H9 (cell line): Measurements from ENCODE around the gene SLC12A6. TPM values are rescaled to one million over a fixed set of nuclear protein-coding genes. Genes with fewer than 3 reads are reported as not detected.

Experiments used
- DNase-seq: peaks from one replicate; pipeline ENCODE4 v3.0.0-alpha.2; 2017
- H2AFZ ChIP-seq: one replicate; pipeline ENCODE4 v1.6.1; 2013; ENCODE audit warnings: mild to moderate bottlenecking, low read length, control low read depth, moderate library complexity
- H2AK5ac ChIP-seq: 2 replicates; pipeline ENCODE4 v1.6.1; 2013; ENCODE audit warnings: low read length, control low read depth, mixed read lengths; ENCODE audit not compliant: insufficient read length
- H2BK120ac ChIP-seq: one replicate; pipeline ENCODE4 v1.6.1; 2013; ENCODE audit warnings: low read depth, mild to moderate bottlenecking, low read length, control low read depth, inconsistent platforms; ENCODE audit not compliant: poor library complexity, severe bottlenecking
- H2BK12ac ChIP-seq: 2 replicates; pipeline ENCODE4 v1.6.1; 2013; ENCODE audit warnings: low read length, control low read depth, mixed read lengths, low read depth; ENCODE audit not compliant: insufficient read length
- H2BK15ac ChIP-seq: 2 replicates; pipeline ENCODE4 v1.6.1; 2013; ENCODE audit warnings: low read depth, low read length, control low read depth
- H2BK20ac ChIP-seq: one replicate; pipeline ENCODE4 v1.6.1; 2013; ENCODE audit warnings: low read depth, mild to moderate bottlenecking, low read length, control low read depth, inconsistent platforms; ENCODE audit not compliant: poor library complexity, severe bottlenecking
- H2BK5ac ChIP-seq: 2 replicates; pipeline ENCODE4 v1.6.1; 2013; ENCODE audit warnings: low read length, control low read depth, mixed read lengths; ENCODE audit not compliant: insufficient read length
- H3K14ac ChIP-seq: 2 replicates; pipeline ENCODE4 v1.6.1; 2013; ENCODE audit warnings: low read length, control low read depth; ENCODE audit not compliant: insufficient read depth
- H3K18ac ChIP-seq: 2 replicates; pipeline ENCODE4 v1.6.1; 2013; ENCODE audit warnings: low read depth, mild to moderate bottlenecking, mixed read lengths, low read length, control low read depth; ENCODE audit not compliant: insufficient read length
- H3K23ac ChIP-seq: 2 replicates; pipeline ENCODE4 v1.6.1; 2013; ENCODE audit warnings: low read length, control low read depth, mixed read lengths, low read depth; ENCODE audit not compliant: insufficient read length
- H3K23me2 ChIP-seq: 2 replicates; pipeline ENCODE4 v1.6.1; 2013; ENCODE audit warnings: low read depth, mild to moderate bottlenecking, mixed read lengths, low read length, control low read depth; ENCODE audit not compliant: insufficient read length, poor library complexity, severe bottlenecking
- H3K27ac ChIP-seq: 2 replicates; pipeline ENCODE4 v1.5.1; 2013; ENCODE audit warnings: low read length, control low read depth, mixed read lengths, low read depth; ENCODE audit not compliant: insufficient read length
- H3K27me3 ChIP-seq: 2 replicates; pipeline ENCODE4 v1.6.1; 2013; ENCODE audit warnings: low read length, control low read depth, inconsistent platforms; ENCODE audit not compliant: insufficient read depth
- H3K4ac ChIP-seq: 2 replicates; pipeline ENCODE4 v1.6.1; 2013; ENCODE audit warnings: low read depth, mild to moderate bottlenecking, control low read depth, inconsistent platforms, low read length, moderate library complexity
- H3K4me1 ChIP-seq: 2 replicates; pipeline ENCODE4 v1.6.1; 2013; ENCODE audit warnings: low read length, control low read depth, inconsistent platforms; ENCODE audit not compliant: insufficient read depth
- H3K4me2 ChIP-seq: 2 replicates; pipeline ENCODE4 v1.6.1; 2013; ENCODE audit warnings: low read length, control low read depth, mixed read lengths; ENCODE audit not compliant: insufficient read length, insufficient read depth
- H3K56ac ChIP-seq: 2 replicates; pipeline ENCODE4 v1.6.1; 2013; ENCODE audit warnings: low read depth, mild to moderate bottlenecking, mixed read lengths, low read length, control low read depth; ENCODE audit not compliant: insufficient read length
- H3K79me1 ChIP-seq: 2 replicates; pipeline ENCODE4 v1.6.1; 2013; ENCODE audit warnings: low read depth, mild to moderate bottlenecking, moderate library complexity, low read length, control low read depth, inconsistent platforms; ENCODE audit not compliant: insufficient read depth, poor library complexity, severe bottlenecking
- H3K79me2 ChIP-seq: 2 replicates; pipeline ENCODE4 v1.6.1; 2013; ENCODE audit warnings: low read length, control low read depth, inconsistent platforms; ENCODE audit not compliant: insufficient read depth
- H3K9ac ChIP-seq: 2 replicates; pipeline ENCODE4 v1.6.1; 2013; ENCODE audit warnings: low read length, control low read depth, mixed read lengths; ENCODE audit not compliant: insufficient read length; ENCODE audit errors: extremely low read depth
- H3K9me3 ChIP-seq: one replicate; pipeline ENCODE4 v1.6.1; 2013; ENCODE audit warnings: low read depth, low read length, inconsistent platforms; ENCODE audit not compliant: control insufficient read depth
- H3T11ph ChIP-seq: one replicate; pipeline ENCODE4 v1.6.1; 2013; ENCODE audit warnings: mild to moderate bottlenecking, low read length, control low read depth, inconsistent platforms
- H4K20me1 ChIP-seq: one replicate; pipeline ENCODE4 v1.6.1; 2013; ENCODE audit not compliant: control insufficient read depth, insufficient read length, insufficient read depth
- H4K5ac ChIP-seq: 2 replicates; pipeline ENCODE4 v1.6.1; 2013; ENCODE audit warnings: low read depth, mild to moderate bottlenecking, mixed read lengths, low read length, control low read depth; ENCODE audit not compliant: insufficient read length
- H4K8ac ChIP-seq: replicated peaks from 2 replicates; pipeline ENCODE4 v1.6.1; 2013; ENCODE audit warnings: low read length, control low read depth, mixed read lengths, low read depth; ENCODE audit not compliant: insufficient read length
- H4K91ac ChIP-seq: 2 replicates; pipeline ENCODE4 v1.6.1; 2013; ENCODE audit warnings: low read depth, mild to moderate bottlenecking, moderate library complexity, mixed read lengths, low read length, control low read depth; ENCODE audit not compliant: insufficient read length
- H3K27ac Mint-ChIP-seq, 3 experiments: 2 replicates in 2 of 3; 3 replicates in 1 of 3; pipeline ENCODE4 v1.8.0; 2020 to 2021; ENCODE audit warnings: mixed read lengths in 3 of 3, mild to moderate bottlenecking in 1 of 3, moderate library complexity in 1 of 3
- H3K27me3 Mint-ChIP-seq: 2 replicates; pipeline ENCODE4 v1.8.0; 2021; ENCODE audit warnings: low read depth, mild to moderate bottlenecking, moderate library complexity, mixed read lengths
- H3K36me3 Mint-ChIP-seq, 3 experiments: 2 replicates in 2 of 3; 3 replicates in 1 of 3; pipeline ENCODE4 v1.8.0; 2020 to 2021; ENCODE audit warnings: low read depth in 3 of 3, mixed read lengths in 3 of 3; ENCODE audit not compliant: insufficient read depth in 1 of 3
- H3K4me1 Mint-ChIP-seq, 2 experiments: 2 replicates each; pipeline ENCODE4 v1.8.0; 2020; ENCODE audit warnings: mixed read lengths in 2 of 2
- H3K4me3 Mint-ChIP-seq, 2 experiments: 2 replicates in 1 of 2; 3 replicates in 1 of 2; pipeline ENCODE4 v1.8.0; 2020 to 2021; ENCODE audit warnings: mild to moderate bottlenecking in 2 of 2, mixed read lengths in 2 of 2, moderate library complexity in 1 of 2
- H3K9me3 Mint-ChIP-seq, 2 experiments: 2 replicates in 1 of 2; 3 replicates in 1 of 2; pipeline ENCODE4 v1.8.0; 2020; ENCODE audit warnings: mild to moderate bottlenecking in 2 of 2, mixed read lengths in 2 of 2, moderate library complexity in 1 of 2
- CTCF ChIP-seq: fragments of 200-600 bp; sonication (generic); conservative IDR thresholded peaks from 3 replicates; pipeline ENCODE4 v1.8.0; 2021; ENCODE audit warnings: antibody characterized with exemption, mild to moderate bottlenecking
- WGBS: extraction: QIAGEN DNeasy Blood & Tissue Kit; methylation state at CpG from one replicate; pipeline ENCODE4 v1.1.7; 2013; ENCODE audit warnings: missing lambda C conversion rate, low lambda C conversion rate, mixed read lengths; ENCODE audit not compliant: insufficient read length; ENCODE audit errors: extremely low coverage; 5-methylcytosine and 5-hydroxymethylcytosine counted together
- total RNA-seq: library from RNA; stranded (reverse); gene quantifications from 2 replicates; pipeline ENCODE4 v1.2.1, GENCODE V29; 2021

The SLC12A6 gene
- total RNA-seq, 1 experiment from 2014 or later: 11.1 TPM

- WGBS: no CpG with 5 or more reads among the region's 2 CpGs
These were observed 32.5 kb upstream of the SLC12A6 start for GRCh38 chr15:34370129-34370528.

More at GRCh38 chr15:34370129-34370528, 32.5 kb upstream of the SLC12A6 start:
- Mint-ChIP-seq H3K27ac (no peak overlapping the region), H3K4me3 (no peak overlapping the region), H3K9me3 (peaks cover 18 to 22% of the 10 kb centered on the region in 2 experiments), H3K36me3 (peaks cover 6 to 19% (median 16%) of the 10 kb centered on the region in 3 experiments; a peak in 5 of 7 replicates), H3K27me3 (no peaks in the 10 kb centered on the region; the same call in none of the 2 replicates), H3K4me1 (peaks cover 19 to 21% of the 10 kb centered on the region in 2 experiments)
- no peak overlapping the region for H3K9ac ChIP-seq
- H3K18ac ChIP-seq: no peak overlapping the region
- no peak overlapping the region for H2BK5ac ChIP-seq
- H3K4me1 ChIP-seq: peaks cover 6% of the 10 kb centered on the region; the same call in 1 of the 2 replicates
- H3K23ac ChIP-seq: no peak overlapping the region
- H2AFZ ChIP-seq: no peak overlapping the region
- peaks cover 4% of the 10 kb centered on the region for H3K79me1 ChIP-seq
- peaks cover 5% of the 10 kb centered on the region; the same call in 1 of the 2 replicates for H3K79me2 ChIP-seq
- H2BK120ac ChIP-seq: no peak overlapping the region
- no peak overlapping the region for H3T11ph ChIP-seq
- H3K27me3 ChIP-seq: no peaks in the 10 kb centered on the region
- no peak for TF ChIP-seq CTCF
- H3K4ac ChIP-seq: no peak overlapping the region
- no peak overlapping the region for H2AK5ac ChIP-seq
- H4K20me1 ChIP-seq: no peaks in the 10 kb centered on the region
- no peak overlapping the region for H3K56ac ChIP-seq
- DNase-seq: no peak
- no peak overlapping the region for H2BK12ac ChIP-seq
- no peak overlapping the region for H2BK15ac ChIP-seq
- no peak overlapping the region for H4K8ac ChIP-seq
- no peak overlapping the region for H3K14ac ChIP-seq
- H4K5ac ChIP-seq: no peak overlapping the region
- H3K27ac ChIP-seq: no peak overlapping the region
- H4K91ac ChIP-seq: no peak overlapping the region
- H3K4me2 ChIP-seq: no peak overlapping the region
- H2BK20ac ChIP-seq: no peak overlapping the region
- no peaks in the 10 kb centered on the region for H3K9me3 ChIP-seq
- peaks cover 12% of the 10 kb centered on the region for H3K23me2 ChIP-seq
